Activated naive CD4-positive, alpha-beta T cell treated with anti-CD3 and anti-CD28 coated beads, Interleukin-2, amount 50 U/mL, for 72 hours (primary cell): ENCODE measurements around the gene ALOX12B. TPM values are rescaled to one million over a fixed set of nuclear protein-coding genes. Genes with fewer than 3 reads are reported as not detected.
A peak's percentile ranks its signal among the peaks of the same experiment; 100 is the strongest.

ENCODE experiments used
- ATAC-seq, 2 donors: fragments of 150-1000 bp; cut with Tn5 transposase; 2 replicates each; pipeline ENCODE4 v1.10.0; 2021; ENCODE audit warnings: mild to moderate bottlenecking in 2 of 2, moderate library complexity in 2 of 2
- DNase-seq, 2 donors: peaks; one replicate each; pipeline ENCODE4 v3.0.0; 2021 to 2022; ENCODE audit warnings: low spot score in 2 of 2
- H3K27ac Mint-ChIP-seq, 2 donors: one replicate each; pipeline ENCODE4 v1.8.0; 2022; ENCODE audit warnings: mild to moderate bottlenecking in 2 of 2, mixed read lengths in 2 of 2
- H3K36me3 Mint-ChIP-seq, 2 donors: one replicate each; pipeline ENCODE4 v1.8.0; 2022; ENCODE audit warnings: mixed read lengths in 2 of 2
- H3K9me3 Mint-ChIP-seq, 2 donors: one replicate each; pipeline ENCODE4 v1.8.0; 2022; ENCODE audit warnings: mixed read lengths in 2 of 2
- total RNA-seq, 2 donors: library from RNA; stranded (reverse); gene quantifications; one replicate each; pipeline ENCODE4 v1.2.3, GENCODE V29; 2022

The ALOX12B gene
- total RNA-seq, 2 donors from 2014 or later, result 1.5 to 3.2 TPM

DNA sequence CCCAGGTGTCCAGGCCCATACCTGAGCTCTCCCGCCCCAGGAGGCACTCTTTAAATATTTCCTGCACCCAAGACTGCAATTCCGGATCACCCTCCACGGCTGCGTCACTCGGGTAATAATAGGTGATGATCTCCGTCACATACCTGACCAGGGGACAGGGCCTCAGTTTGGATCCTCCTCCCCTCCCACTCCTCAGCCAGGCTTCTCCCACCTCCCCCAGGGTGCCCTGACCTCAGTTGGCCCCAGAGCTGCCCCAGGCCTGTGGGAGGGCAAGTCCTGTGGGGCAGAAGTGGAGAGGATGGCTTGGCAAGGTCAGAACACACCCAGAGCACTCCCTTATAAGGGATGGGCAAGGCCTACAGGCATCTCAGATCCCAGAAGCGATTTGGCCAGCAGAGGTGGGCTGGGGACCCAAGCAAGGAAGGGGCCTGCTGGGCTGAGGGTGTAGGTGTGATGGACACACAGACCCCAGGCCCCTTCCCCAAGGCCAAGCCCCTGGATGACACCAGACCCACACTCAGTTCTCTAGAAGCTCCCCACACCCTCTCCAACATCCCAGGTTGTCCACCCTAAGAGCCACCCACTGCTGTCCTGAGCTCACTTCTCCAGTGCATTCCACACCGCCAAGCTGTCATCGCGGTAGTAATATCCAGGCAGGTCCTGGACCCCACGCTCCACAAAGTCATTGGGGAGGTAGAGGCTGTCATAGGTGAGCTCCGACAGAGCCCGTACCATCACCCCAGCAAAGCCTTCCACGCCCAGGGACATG, 11.8 kb downstream of the ALOX12B start:
- Mint-ChIP-seq H3K9me3 (no peaks in the 10 kb centered on the region), H3K36me3 (no peaks in the 10 kb centered on the region), H3K27ac (no peak overlapping the region)
- DNase-seq (no peak), ATAC-seq (no peak)

- H3K27ac Mint-ChIP-seq, result no peak overlapping the region
- H3K36me3 Mint-ChIP-seq, result no peaks in the 10 kb centered on the region
- DNase-seq (no peak), ATAC-seq (no peak)
- H3K9me3 Mint-ChIP-seq, result no peaks in the 10 kb centered on the region
Observed at GRCh38 chr17:8075081-8075480, 12.4 kb downstream of the ALOX12B start.

DNA sequence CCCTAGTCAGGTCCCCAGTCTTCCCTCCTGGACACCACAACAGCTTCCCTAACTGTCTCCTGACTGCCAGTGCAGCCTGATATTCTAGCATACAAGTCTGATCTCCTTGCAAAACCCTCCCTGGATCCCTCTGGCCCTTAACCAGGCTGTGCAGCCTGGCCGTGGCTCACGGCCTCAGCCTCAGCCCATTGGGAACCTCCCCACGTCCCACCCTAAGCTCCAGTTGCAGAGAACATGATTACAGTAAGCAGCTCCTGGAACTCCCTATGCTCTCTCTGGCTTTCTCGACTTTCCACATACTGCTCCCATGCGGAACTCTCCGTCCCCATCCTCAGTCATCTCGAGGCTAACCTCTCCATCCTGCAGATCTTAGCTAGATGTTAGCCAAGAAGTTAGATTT, 13.0 kb downstream of the ALOX12B start:
- DNase-seq, result no peak
- H3K36me3 Mint-ChIP-seq, result no peaks in the 10 kb centered on the region
- no peak overlapping the region for H3K27ac Mint-ChIP-seq
- H3K9me3 Mint-ChIP-seq, result no peaks in the 10 kb centered on the region
- ATAC-seq, result no peak

- DNase-seq, result peak; percentile 78 to 90
- Mint-ChIP-seq H3K9me3 (no peaks in the 10 kb centered on the region), H3K27ac (no peak overlapping the region), H3K36me3 (no peaks in the 10 kb centered on the region)
- ATAC-seq, result peak; percentile 87 to 93
Observed at GRCh38 chr17:8073627-8074484, 13.7 kb downstream of the ALOX12B start.

- Mint-ChIP-seq H3K27ac (no peak overlapping the region), H3K9me3 (no peaks in the 10 kb centered on the region), H3K36me3 (no peaks in the 10 kb centered on the region)
- peak; percentile 24 to 43 for ATAC-seq
- DNase-seq, result peak in 1 of 2 donors; percentile 39
Observed at GRCh38 chr17:8072729-8073461, 14.6 kb downstream of the ALOX12B start.

- H3K36me3 Mint-ChIP-seq, result no peaks in the 10 kb centered on the region
- ATAC-seq, result peak in 1 of 2 donors; percentile 25
- no peak overlapping the region for H3K27ac Mint-ChIP-seq
- DNase-seq, result no peak
- no peaks in the 10 kb centered on the region for H3K9me3 Mint-ChIP-seq
Observed at GRCh38 chr17:8072341-8072728, 15.2 kb downstream of the ALOX12B start.

GRCh38 chr17:8071496-8071895, 16.0 kb downstream of the ALOX12B start:
- H3K9me3 Mint-ChIP-seq, result no peaks in the 10 kb centered on the region
- no peaks in the 10 kb centered on the region for H3K36me3 Mint-ChIP-seq
- no peak for DNase-seq
- H3K27ac Mint-ChIP-seq, result no peak overlapping the region
- ATAC-seq, result no peak

- ATAC-seq (no peak), DNase-seq (no peak)
- Mint-ChIP-seq H3K9me3 (no peaks in the 10 kb centered on the region), H3K36me3 (no peaks in the 10 kb centered on the region), H3K27ac (no peak overlapping the region)
Observed at GRCh38 chr17:8069587-8069860, 18.0 kb downstream of the ALOX12B start.

DNA sequence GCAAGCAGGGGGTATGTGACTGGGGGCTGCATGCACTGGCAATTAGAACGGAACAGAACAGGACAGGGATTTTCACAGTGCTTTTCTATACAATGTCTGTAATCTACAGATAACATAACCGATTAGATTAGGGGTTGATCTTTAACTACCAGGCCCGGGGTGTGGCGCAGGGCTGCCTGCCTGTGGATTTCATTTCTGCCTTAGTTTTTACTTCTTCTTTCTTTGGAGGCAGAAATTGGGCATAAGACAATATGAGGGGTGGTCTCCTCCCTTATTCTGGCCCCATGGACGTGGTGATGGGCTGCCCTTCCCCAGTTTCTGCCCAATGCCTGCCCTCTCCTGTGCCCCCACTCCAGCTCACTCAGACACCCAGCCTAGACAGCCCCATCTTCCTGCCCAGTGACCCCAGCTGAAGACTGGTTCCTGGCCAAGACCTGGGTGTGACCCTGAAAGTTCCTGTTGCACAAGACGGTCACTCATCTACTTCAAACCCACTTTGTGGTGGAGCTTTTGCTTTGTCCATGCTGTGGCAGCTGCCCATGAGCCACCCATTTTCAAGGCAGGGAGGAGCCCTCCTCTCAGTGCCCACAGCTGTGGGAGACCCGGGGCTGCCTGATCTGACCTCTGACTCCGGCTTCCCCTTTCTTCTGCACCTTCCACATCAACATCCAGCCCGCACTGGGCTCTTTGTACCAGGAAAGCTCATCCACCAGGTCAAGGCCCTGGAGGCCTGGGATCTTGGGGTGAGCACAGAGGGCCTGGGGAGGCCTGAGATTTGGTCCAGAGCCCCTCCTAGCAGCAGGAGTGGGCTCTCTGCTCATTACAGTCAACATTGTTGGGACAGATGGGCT, 18.6 kb downstream of the ALOX12B start:
- no peaks in the 10 kb centered on the region for H3K9me3 Mint-ChIP-seq
- no peak overlapping the region for H3K27ac Mint-ChIP-seq
- H3K36me3 Mint-ChIP-seq, result no peaks in the 10 kb centered on the region
- DNase-seq (no peak), ATAC-seq (no peak)

GRCh38 chr17:8067806-8068205, 19.7 kb downstream of the ALOX12B start:
- no peaks in the 10 kb centered on the region for H3K9me3 Mint-ChIP-seq
- ATAC-seq (no peak), DNase-seq (no peak)
- H3K36me3 Mint-ChIP-seq, result no peaks in the 10 kb centered on the region
- no peak overlapping the region for H3K27ac Mint-ChIP-seq

DNA sequence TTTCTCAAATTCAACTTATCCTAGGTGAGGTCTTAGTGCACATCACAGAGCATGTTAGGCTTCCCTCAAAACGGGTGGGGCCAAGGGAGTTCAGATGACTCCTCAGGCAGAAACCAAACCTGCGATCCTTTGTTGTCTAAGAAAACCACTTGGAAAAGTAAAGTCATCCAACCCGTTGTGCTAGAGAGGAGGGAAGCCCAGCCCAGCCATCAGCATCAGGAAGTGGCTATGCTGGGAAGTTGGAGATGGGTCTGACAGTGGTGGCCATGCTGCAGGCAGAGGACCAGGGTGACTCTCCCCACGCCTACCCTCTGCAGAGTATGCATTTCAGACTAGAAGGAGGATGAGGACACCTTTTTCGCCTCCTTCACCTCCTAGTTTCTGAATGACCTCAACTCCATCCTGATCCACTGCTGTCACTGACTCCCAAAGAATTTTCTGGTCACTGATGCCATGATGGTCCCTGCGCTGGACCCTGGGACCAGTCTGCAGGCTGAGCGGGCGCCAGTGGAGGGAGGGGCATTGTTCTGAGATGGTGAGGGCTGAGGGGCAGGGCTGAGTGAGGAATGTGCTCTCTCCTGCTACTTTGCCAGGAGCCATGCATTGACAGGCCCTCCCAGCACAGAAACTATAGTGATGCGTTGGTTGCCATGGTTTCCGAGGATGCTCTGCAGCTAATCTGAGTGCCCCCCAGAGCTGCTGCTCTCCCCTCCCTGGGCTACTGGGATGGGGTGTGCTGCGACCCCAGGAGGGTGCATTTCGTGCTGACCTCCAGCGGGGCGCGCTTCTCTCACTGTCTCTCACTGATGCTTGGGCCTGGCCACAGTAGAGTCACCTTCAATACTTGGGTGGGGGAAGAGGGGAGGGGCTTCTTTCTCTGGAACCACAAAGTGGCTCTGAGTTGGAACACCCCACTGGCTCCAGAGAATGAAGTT, 20.4 kb downstream of the ALOX12B start:
- Mint-ChIP-seq H3K36me3 (no peaks in the 10 kb centered on the region), H3K27ac (no peak overlapping the region), H3K9me3 (no peaks in the 10 kb centered on the region)
- ATAC-seq, result no peak
- DNase-seq, result no peak

DNA sequence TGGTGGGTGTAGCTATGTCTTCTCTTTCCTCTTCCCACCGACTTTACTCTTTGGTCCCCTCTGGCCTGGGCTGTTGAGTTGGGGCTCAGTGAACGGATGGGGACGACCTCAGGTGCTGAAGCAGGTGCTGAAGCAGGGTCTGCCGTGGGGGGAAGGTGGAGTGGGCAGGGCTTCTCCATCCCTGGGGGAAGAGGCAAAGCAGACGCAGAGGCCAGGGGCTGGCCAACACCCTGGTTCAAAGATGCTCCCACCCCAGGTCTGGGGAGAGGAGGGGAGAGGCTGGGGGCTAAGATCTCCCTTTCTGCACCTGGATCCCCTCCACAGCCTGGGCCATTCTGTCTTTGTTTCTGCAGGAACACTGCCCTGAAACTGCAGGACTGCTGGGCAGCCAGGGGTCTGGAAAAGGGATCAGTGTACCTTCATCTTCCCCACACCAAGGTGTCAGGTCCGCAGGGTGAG, 22.9 kb downstream of the ALOX12B start:
- ATAC-seq, result no peak
- H3K36me3 Mint-ChIP-seq, result no peaks in the 10 kb centered on the region
- no peak overlapping the region for H3K27ac Mint-ChIP-seq
- DNase-seq, result no peak
- no peaks in the 10 kb centered on the region for H3K9me3 Mint-ChIP-seq

DNA sequence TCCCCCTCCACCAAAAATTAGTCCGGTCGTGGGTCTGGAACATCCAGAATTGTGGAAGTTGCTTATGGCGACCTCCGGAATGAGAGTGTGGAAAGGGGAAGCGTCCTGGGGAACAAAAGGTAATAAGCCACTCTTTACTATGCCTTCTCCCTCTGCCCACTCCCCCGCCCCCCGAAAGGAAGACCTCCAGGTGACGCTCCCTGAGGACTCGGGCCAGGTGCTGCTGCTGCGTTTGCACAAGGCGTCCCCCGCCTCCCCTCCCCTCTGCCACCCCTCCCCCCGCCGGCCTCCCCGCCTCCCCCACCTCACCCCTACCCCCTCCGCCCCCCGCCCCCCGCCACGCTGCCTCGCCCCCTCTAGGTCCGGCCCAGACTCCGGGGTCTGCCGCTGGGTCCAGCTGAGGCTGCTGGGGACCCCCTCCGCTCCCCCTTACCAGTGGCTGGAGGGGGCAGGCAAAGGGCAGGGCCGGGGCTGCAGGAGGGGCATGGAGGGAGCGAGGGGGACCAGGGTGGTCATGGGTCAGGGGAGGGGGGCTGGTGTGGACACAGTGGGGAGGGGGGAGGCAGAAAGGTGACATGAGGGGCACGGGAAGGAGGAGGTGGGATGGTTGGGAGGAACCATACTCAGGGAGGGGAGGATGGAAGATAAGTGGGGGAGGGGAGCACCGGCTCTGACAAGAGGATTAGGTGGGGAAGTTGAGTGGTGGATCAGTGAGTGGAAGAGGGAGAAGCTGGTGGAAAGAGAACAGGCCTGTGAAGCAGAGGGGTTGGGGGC, 23.6 kb downstream of the ALOX12B start:
- no peak for DNase-seq
- no peak for ATAC-seq
- no peak overlapping the region for H3K27ac Mint-ChIP-seq
- H3K9me3 Mint-ChIP-seq, result no peaks in the 10 kb centered on the region
- no peaks in the 10 kb centered on the region for H3K36me3 Mint-ChIP-seq

- no peak for ATAC-seq
- DNase-seq, result no peak
- H3K9me3 Mint-ChIP-seq, result no peaks in the 10 kb centered on the region
- H3K36me3 Mint-ChIP-seq, result no peaks in the 10 kb centered on the region
- no peak overlapping the region for H3K27ac Mint-ChIP-seq
Observed at GRCh38 chr17:8062807-8063483, 24.6 kb downstream of the ALOX12B start.
